GM10248 (cell line): ENCODE results near the gene MKNK2.

Experiments used
- CTCF ChIA-PET: fragments of 300-600 bp; sonication (Branson Sonifier 250); formaldehyde crosslinking; extraction: SDS; loops from one replicate; lab custom pipeline; 2021; ENCODE audit warnings: antibody characterized with exemption; lab: Yijun Ruan, JAX
- POLR2A ChIA-PET: fragments of 350-650 bp; sonication (Branson Sonifier 250); formaldehyde crosslinking; extraction: SDS; loops from one replicate; lab custom pipeline; 2020; ENCODE audit warnings: antibody characterized with exemption; lab: Yijun Ruan, JAX
- DNase-seq: peaks from one replicate; pipeline ENCODE4 v3.0.0; 2012; ENCODE audit errors: extremely low spot score
- TF ChIP-seq, protein P1 (sequence below): IDR thresholded peaks from 2 replicates; pipeline ENCODE4 v1.5.1; 2012; ENCODE audit warnings: mild to moderate bottlenecking, low read depth; ENCODE audit errors: extremely low read depth, missing control alignments, control extremely low read depth

MKNK2 gene

DNA sequence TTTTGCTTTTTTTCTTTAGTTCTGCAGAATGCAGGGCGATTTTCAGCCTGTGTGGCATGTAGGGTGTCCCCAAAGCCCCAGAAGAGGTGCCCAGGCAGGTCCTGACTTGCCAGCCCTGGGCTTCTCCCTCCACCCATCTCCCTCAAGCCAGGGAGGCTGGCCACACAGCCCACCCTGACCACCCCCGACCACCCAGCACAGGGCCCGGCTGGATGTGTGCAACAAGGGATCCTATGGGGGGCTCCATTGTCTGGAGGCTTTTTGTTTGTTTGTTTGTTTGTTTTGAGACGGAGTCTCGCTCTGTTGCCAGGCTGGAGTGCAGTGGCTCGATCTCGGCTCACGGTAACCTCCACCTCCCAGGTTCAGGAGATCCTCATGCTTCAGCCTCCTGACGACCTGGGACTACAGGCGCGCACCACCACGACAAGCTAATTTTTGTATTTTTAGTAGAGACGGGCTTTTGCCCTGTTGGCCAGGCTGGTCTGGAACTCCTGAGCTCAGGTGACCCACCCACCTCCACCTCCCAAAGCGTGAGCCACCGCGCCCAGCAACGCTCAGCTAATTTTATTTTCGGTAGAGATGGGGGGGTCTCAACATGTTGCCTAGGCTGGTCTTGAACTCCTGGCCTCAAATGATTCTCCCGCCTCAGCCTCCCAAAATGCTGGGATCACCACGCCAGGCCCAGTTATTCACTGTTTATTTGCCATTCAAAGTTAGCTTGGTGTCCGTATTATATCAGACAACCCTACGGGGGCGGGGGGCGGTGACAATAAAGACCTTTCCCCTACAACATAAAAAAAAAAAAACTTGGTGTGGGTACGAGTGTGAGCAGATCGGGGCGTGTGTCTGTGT lies 7.8 kb upstream of the MKNK2 start:
- TF ChIP-seq, protein P1, sequence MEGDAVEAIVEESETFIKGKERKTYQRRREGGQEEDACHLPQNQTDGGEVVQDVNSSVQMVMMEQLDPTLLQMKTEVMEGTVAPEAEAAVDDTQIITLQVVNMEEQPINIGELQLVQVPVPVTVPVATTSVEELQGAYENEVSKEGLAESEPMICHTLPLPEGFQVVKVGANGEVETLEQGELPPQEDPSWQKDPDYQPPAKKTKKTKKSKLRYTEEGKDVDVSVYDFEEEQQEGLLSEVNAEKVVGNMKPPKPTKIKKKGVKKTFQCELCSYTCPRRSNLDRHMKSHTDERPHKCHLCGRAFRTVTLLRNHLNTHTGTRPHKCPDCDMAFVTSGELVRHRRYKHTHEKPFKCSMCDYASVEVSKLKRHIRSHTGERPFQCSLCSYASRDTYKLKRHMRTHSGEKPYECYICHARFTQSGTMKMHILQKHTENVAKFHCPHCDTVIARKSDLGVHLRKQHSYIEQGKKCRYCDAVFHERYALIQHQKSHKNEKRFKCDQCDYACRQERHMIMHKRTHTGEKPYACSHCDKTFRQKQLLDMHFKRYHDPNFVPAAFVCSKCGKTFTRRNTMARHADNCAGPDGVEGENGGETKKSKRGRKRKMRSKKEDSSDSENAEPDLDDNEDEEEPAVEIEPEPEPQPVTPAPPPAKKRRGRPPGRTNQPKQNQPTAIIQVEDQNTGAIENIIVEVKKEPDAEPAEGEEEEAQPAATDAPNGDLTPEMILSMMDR, result no peak
- ChIA-PET POLR2A (interaction anchor here (0.6 to 1.1 kb wide), 2 partner anchors 37 to 88 kb away, joined by 3 to 9 read pairs; no protein-coding TSS in a partner anchor), CTCF (interaction anchor here (1.4 kb wide), 1 partner anchor 29 kb away, joined by 4 read pairs; no protein-coding TSS in a partner anchor)
- DNase-seq, result no peak

DNA sequence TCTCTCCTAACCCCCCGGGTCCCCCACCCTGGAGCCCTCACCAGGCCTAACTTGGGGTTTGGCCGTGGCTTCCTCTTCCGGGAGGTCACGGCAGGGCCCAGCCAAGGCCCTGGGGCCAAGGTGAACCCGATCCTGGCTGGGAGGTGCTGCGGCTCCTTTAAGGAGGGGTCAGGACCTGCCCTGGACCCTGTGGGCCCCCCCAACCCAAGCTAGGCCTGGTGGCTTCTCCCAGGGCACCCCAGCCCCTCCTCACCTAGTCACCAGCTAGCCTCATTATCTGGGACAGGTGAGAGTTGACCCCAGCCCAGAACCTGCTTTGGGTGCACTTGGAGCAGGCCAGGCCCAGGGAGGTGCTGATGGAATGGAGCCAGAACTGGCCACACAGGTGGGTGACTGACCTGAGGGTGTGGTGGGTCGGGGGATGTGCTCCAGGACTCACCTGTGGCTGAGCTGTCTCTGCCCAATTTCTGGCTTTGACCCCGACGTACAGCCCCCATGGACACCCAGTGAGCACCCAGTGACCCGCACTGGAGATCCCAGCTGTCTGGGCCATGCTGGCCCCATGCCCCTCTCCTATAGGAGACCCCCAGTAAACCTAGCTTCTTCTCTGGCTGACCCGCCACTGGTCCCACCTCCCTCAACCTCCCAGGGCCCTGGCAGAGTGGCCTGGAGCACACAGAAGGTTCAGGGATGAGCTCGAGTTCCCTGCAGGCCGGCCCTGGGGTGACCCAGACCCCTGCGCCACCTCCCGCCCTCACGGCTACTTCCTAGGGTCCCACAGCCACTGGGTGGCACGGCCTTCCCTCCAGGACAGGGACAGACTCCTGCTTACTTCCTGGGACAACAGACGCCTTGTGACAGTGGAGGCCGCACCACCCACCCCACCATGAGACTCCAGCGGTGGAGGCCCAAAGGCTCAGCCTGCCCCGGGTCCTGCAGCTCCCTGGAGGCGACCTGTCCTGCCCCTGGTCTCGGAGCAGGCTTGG lies 6.7 kb upstream of the MKNK2 start:
- ChIA-PET POLR2A (interaction anchor here (1.1 kb wide), 1 partner anchor 38 kb away, joined by 3 read pairs; no protein-coding TSS in a partner anchor), CTCF (interaction anchor here (1.4 kb wide), 1 partner anchor 30 kb away, joined by 4 read pairs; no protein-coding TSS in a partner anchor)
- no peak for DNase-seq
- TF ChIP-seq, protein P1, result no peak

DNA sequence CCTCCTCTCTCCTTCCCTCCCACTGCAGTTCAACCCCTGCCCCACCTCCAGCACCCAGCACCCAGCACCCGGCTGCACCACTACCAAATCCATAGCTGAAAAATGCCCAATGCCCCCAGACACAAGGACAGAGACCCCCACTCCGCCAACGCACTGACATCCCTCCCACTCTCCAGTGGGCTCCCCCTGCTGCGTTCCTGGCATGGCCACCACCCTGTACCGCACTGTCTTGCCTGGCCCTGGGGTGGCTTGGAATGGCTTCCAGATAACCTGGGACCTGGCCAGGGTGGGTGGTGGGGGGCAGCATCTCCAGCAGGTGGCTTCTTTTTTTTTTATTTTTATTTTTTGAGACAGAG lies 5.8 kb upstream of the MKNK2 start:
- ChIA-PET POLR2A (interaction anchor here (0.9 kb wide), 2 partner anchors 10 to 11 kb away, joined by 3 to 8 read pairs; no protein-coding TSS in a partner anchor), CTCF (interaction anchor here (1.1 kb wide), 1 partner anchor 10 kb away, joined by 5 read pairs; no protein-coding TSS in a partner anchor)
- TF ChIP-seq, protein P1, result no peak
- no peak for DNase-seq

DNA sequence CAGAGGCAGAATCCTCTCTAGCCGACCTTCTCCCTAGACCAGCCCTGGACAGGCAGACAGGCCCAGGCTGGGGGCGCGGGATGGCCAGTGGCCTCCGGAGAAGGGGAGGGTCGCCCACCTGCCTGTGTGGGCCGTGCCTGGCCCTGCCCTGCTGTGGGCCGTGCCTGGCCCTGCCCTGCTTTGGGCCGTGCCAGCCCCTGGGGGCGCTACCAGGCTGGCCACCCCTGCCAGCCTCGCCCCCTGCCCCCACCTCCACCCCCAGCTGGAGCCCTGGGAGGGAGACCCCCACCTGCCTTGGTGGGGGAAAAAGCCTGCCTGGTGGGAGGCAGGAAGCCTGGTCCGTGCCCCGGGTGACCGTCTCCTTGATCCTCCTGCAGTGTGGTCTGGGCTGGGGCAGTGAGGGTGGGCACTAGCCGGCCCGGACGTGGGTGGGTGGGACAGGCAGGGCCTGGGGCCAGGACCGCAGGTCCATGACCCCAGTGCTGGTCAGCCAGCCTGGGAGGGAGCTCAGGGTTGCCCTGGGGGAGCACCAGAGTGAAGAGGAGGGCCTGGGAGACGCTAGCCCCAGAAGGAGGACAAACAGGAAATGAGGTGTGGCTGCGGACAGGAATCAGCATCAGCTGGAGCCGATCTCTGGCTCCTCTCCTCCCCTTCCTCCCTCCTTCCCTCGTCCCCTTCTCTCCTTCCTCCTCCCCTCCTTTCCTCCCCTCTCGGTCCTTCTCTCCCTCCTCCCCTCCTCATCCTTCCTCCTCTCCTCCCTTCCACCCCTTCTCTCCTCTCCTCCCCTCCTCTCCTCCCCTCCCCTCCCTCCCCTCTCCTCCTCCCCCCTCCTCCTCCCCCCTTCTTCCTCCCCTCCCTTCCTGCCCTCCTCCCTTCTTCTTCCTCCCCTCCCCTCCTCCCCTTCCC lies 5.1 kb upstream of the MKNK2 start:
- TF ChIP-seq, protein P1, result no peak
- ChIA-PET CTCF (interaction anchor here (1.1 kb wide), 1 partner anchor 9 kb away, joined by 5 read pairs; no protein-coding TSS in a partner anchor), POLR2A (interaction anchor here (0.9 kb wide), 2 partner anchors 9 to 12 kb away, joined by 3 to 8 read pairs; no protein-coding TSS in a partner anchor)
- no peak for DNase-seq

DNA sequence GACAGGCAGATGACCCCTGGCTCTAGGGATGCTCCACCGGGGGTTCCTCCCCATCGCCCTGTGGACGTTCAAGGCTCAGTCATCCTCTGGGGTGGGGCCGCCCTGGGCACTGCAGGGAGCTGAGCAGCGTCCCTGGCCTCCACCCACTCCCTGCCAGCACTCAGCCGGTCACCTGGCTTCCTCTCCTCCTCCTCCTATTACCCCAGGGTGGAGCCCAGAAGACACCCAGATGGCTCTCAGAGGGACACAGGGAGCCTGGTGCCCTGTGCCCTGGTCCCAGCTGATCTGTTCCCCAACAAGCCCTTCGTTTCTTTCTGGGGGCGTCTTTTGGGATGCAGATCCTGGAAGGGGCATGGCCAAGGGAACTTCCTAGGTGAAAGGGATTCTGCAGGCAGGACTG lies 3.7 kb upstream of the MKNK2 start:
- TF ChIP-seq, protein P1, result no peak
- ChIA-PET POLR2A (interaction anchor here (0.7 kb wide), 1 partner anchor 196 kb away, joined by 3 read pairs; no protein-coding TSS in a partner anchor), CTCF (no interaction called here)
- DNase-seq, result no peak
